MCF 10A (cell line): ENCODE results near the gene PEAK1. TPM values are rescaled to one million over a fixed set of nuclear protein-coding genes. Genes with fewer than 3 reads are reported as not detected.

Experiments used
- BruUV-seq: library from RNA; stranded (reverse); fragments of 400-500 nt; replicated peaks from 2 replicates; lab custom pipeline; 2021; lab: Mats Ljungman, UMichigan
- CTCF ChIA-PET: fragments of 300-600 bp; sonication (Branson Sonifier 250); formaldehyde crosslinking; extraction: SDS; loops from one replicate; lab custom pipeline; 2021; ENCODE audit warnings: antibody characterized with exemption, inconsistent platforms; lab: Yijun Ruan, JAX
- POLR2A ChIA-PET: fragments of 300-600, 350-650 bp; sonication (Branson Sonifier 250); formaldehyde crosslinking; extraction: SDS; loops from one replicate; lab custom pipeline; 2020; ENCODE audit warnings: antibody characterized with exemption, inconsistent platforms; lab: Yijun Ruan, JAX
- DNase-seq: peaks from one replicate; pipeline ENCODE4 v3.0.0-alpha.2; 2018; ENCODE audit not compliant: unreplicated experiment
- H3K27ac Mint-ChIP-seq: one replicate; pipeline ENCODE4 v1.8.0; 2022; ENCODE audit warnings: mild to moderate bottlenecking, low read depth, mixed read lengths; ENCODE audit not compliant: unreplicated experiment
- H3K27me3 Mint-ChIP-seq: one replicate; pipeline ENCODE4 v1.8.0; 2022; ENCODE audit warnings: mixed read lengths; ENCODE audit not compliant: insufficient read depth, unreplicated experiment
- H3K36me3 Mint-ChIP-seq: one replicate; pipeline ENCODE4 v1.8.0; 2022; ENCODE audit warnings: mild to moderate bottlenecking, moderate library complexity, mixed read lengths; ENCODE audit not compliant: insufficient read depth, unreplicated experiment
- H3K4me1 Mint-ChIP-seq: one replicate; pipeline ENCODE4 v1.8.0; 2022; ENCODE audit warnings: mixed read lengths; ENCODE audit not compliant: insufficient read depth, unreplicated experiment
- H3K4me3 Mint-ChIP-seq: one replicate; pipeline ENCODE4 v1.8.0; 2022; ENCODE audit warnings: mild to moderate bottlenecking, moderate library complexity, mixed read lengths; ENCODE audit not compliant: unreplicated experiment
- H3K9me3 Mint-ChIP-seq: one replicate; pipeline ENCODE4 v1.8.0; 2022; ENCODE audit warnings: mixed read lengths; ENCODE audit not compliant: unreplicated experiment
- intact Hi-C: fragments of 100-400 bp; cut with micrococcal nuclease; formaldehyde crosslinking; loops from 2 replicates; pipeline ENCODE4 v1.14.1; 2022
- total RNA-seq: library from RNA; stranded (reverse); gene quantifications from 2 replicates; pipeline ENCODE4 v1.2.3, GENCODE V29; 2022
- TF ChIP-seq, protein P1 (sequence below): fragments of 200-600 bp; IDR thresholded peaks from one replicate; pipeline ENCODE4 v1.8.0; 2022; ENCODE audit warnings: antibody characterized with exemption, mild to moderate bottlenecking; ENCODE audit not compliant: unreplicated experiment

PEAK1 gene
- total RNA-seq, 1 experiment from 2014 or later = 20.0 TPM

DNA sequence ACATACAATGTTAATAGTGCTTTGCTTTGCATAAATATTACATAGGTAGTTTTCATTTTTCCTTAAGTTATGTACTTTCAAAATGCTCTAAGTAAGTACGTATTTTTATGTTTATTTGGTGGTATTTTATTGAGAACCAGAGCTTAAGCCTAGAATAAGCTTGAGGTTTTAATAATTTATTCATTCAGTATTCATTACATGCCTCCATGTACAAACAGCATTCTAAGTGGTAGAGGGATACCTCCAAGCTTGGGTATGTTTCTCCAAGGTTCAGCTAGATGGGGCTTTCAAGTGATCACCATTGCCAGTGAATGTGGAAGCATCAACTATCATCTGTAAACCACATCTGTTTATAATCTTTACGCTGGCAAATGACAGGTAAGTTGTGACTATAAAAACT is 52.3 kb downstream of the PEAK1 start:
- DNase-seq = no peak
- POLR2A ChIA-PET = interaction anchor here (0.7 kb wide), 1 partner anchor 110 kb away, joined by 3 read pairs; no protein-coding TSS in a partner anchor
- CTCF ChIA-PET = interaction anchor here (0.7 kb wide), 1 partner anchor 12 kb away, joined by 3 read pairs; no protein-coding TSS in a partner anchor

DNA sequence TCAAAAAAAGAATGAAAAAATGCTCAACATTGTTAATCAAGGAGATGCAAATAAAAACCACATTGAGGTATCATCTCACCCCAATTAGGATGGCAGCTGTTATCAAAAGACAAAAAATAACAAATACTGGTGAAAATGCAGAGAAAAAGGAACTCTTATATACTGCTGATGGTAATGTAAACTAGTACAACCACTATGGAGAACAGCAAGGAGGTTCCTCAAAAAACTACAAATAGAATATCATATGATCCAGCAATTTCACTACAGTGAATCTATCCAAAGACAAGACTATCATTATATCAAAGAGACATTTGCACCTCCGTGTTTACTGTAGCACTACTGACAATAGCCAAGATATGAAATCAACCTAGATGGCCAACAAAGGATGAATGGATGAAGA is 58.4 kb downstream of the PEAK1 start:
- intact Hi-C loops = no loop called here
- H3K27me3 Mint-ChIP-seq = no peaks in the 10 kb centered on the region
- no peak overlapping the region for H3K27ac Mint-ChIP-seq
- H3K4me1 Mint-ChIP-seq = no peaks in the 10 kb centered on the region
- no TSS peak for BruUV-seq
- ChIA-PET POLR2A (no interaction called here), CTCF (no interaction called here)
- DNase-seq = no peak
- TF ChIP-seq, protein P1, sequence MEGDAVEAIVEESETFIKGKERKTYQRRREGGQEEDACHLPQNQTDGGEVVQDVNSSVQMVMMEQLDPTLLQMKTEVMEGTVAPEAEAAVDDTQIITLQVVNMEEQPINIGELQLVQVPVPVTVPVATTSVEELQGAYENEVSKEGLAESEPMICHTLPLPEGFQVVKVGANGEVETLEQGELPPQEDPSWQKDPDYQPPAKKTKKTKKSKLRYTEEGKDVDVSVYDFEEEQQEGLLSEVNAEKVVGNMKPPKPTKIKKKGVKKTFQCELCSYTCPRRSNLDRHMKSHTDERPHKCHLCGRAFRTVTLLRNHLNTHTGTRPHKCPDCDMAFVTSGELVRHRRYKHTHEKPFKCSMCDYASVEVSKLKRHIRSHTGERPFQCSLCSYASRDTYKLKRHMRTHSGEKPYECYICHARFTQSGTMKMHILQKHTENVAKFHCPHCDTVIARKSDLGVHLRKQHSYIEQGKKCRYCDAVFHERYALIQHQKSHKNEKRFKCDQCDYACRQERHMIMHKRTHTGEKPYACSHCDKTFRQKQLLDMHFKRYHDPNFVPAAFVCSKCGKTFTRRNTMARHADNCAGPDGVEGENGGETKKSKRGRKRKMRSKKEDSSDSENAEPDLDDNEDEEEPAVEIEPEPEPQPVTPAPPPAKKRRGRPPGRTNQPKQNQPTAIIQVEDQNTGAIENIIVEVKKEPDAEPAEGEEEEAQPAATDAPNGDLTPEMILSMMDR = no peak
- H3K36me3 Mint-ChIP-seq = peaks cover 6% of the 10 kb centered on the region
- H3K9me3 Mint-ChIP-seq = no peaks in the 10 kb centered on the region
- H3K4me3 Mint-ChIP-seq = no peak overlapping the region

More for the DNA sequence above, 52.3 kb downstream of the PEAK1 start:
- peaks cover 6% of the 10 kb centered on the region for H3K36me3 Mint-ChIP-seq
- intact Hi-C loops = no loop called here
- H3K9me3 Mint-ChIP-seq = peaks cover 2% of the 10 kb centered on the region
- BruUV-seq = no TSS peak
- no peaks in the 10 kb centered on the region for H3K27me3 Mint-ChIP-seq
- H3K27ac Mint-ChIP-seq = no peak overlapping the region
- H3K4me3 Mint-ChIP-seq = no peak overlapping the region
- TF ChIP-seq, protein P1 = no peak
- no peaks in the 10 kb centered on the region for H3K4me1 Mint-ChIP-seq

DNA sequence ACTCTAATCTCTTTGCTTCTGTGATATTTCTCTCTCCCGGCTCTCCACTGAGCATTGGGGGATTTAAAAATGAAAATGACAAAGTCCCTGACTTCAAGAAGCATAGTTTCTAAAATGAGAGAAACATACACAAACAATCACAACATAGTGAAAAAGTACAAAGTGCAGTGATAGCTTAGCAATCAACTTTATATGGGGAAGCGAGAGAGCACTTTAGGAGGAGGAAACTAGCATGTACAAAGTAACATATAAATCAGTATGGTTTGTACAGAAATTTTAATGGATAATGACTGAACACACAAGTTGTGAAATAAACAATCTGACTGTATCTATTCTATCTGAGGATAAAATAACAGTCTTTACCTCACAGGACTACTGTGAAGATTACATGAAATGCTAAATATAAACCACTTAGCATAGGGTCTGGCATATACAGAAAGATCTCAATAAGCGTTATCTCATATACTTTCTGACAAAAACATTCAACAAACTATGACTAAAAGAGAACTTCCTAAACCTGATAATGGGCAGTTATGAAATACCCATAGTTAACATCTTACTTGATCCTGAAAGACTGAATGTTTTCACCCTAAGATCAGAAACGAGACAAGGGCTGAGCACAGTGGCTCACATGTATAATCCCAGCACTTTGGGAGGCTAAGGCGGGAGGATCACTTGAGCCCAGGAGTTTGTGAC is 61.2 kb downstream of the PEAK1 start:
- H3K27ac Mint-ChIP-seq = peak overlapping the region; percentile 2
- POLR2A ChIA-PET = no interaction called here
- BruUV-seq = no TSS peak

DNA sequence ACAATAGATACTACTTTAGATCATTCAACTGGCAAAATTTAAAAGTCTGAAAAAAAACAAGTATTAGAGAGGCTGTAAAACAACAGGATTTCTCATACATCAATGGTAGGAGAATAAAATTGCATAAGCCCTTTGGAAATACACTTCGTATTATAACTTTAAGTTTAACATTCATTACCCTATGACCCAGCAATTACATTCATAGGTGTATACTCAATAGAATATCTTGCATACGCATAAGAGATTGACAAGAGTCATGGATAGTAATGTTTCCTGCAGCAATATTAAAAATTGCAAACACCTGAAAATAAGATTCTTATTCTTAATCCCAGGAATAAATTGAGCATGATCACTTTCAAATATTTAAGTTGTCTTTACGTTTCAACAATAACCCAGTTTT is 63.6 kb downstream of the PEAK1 start:
- CTCF ChIA-PET = no interaction called here
- H3K4me3 Mint-ChIP-seq = no peak overlapping the region
- no TSS peak for BruUV-seq
- no peak overlapping the region for H3K27ac Mint-ChIP-seq
- TF ChIP-seq, protein P1 = no peak
- DNase-seq = no peak
- H3K27me3 Mint-ChIP-seq = no peaks in the 10 kb centered on the region
- no peaks in the 10 kb centered on the region for H3K9me3 Mint-ChIP-seq
- POLR2A ChIA-PET = no interaction called here
- H3K4me1 Mint-ChIP-seq = peaks cover 9% of the 10 kb centered on the region
- no peaks in the 10 kb centered on the region for H3K36me3 Mint-ChIP-seq
- intact Hi-C loops = no loop called here

More for the DNA sequence above, 61.2 kb downstream of the PEAK1 start:
- TF ChIP-seq, protein P1 = no peak
- no peak overlapping the region for H3K4me3 Mint-ChIP-seq
- H3K27me3 Mint-ChIP-seq = no peaks in the 10 kb centered on the region
- no peak for DNase-seq
- CTCF ChIA-PET = no interaction called here
- peaks cover 7% of the 10 kb centered on the region for H3K4me1 Mint-ChIP-seq
- peaks cover 4% of the 10 kb centered on the region for H3K36me3 Mint-ChIP-seq
- no peaks in the 10 kb centered on the region for H3K9me3 Mint-ChIP-seq
- intact Hi-C loops = no loop called here
